ENCODE results near the gene TAF10.
A peak's percentile ranks its signal among the peaks of the same experiment; 100 is the strongest.

The TAF10 gene

GRCh38 chr11:6576471-6577373 lies 35.3 kb downstream of the TAF10 start:
- peak; percentile 92 for DNase-seq

- DNase-seq: no peak
These were observed 37.0 kb downstream of the TAF10 start for GRCh38 chr11:6574816-6575715.

GRCh38 chr11:6572215-6572614 lies 39.8 kb downstream of the TAF10 start:
- no peak for DNase-seq

- no peak for DNase-seq
These were observed 40.5 kb downstream of the TAF10 start for GRCh38 chr11:6571434-6572008.

GRCh38 chr11:6570691-6571427 lies 41.2 kb downstream of the TAF10 start:
- no peak for DNase-seq

GRCh38 chr11:6569706-6570105 lies 42.3 kb downstream of the TAF10 start:
- DNase-seq: no peak

GRCh38 chr11:6568191-6568918 lies 43.7 kb downstream of the TAF10 start:
- DNase-seq: peak; percentile 91

GRCh38 chr11:6567371-6567745 lies 44.7 kb downstream of the TAF10 start:
- DNase-seq: no peak

- no peak for DNase-seq
These were observed 45.2 kb downstream of the TAF10 start for GRCh38 chr11:6566704-6567370.

GRCh38 chr11:6565988-6566703 lies 45.9 kb downstream of the TAF10 start:
- DNase-seq: no peak

GRCh38 chr11:6565325-6565724 lies 46.7 kb downstream of the TAF10 start:
- no peak for DNase-seq

GRCh38 chr11:6563667-6564066 lies 48.3 kb downstream of the TAF10 start:
- DNase-seq: no peak

GRCh38 chr11:6563121-6563619 lies 48.8 kb downstream of the TAF10 start:
- no peak for DNase-seq

GRCh38 chr11:6561288-6561687 lies 50.7 kb downstream of the TAF10 start:
- DNase-seq: no peak
